SKM-1 (cell line): ENCODE measurements around the gene PLEKHO1.
"Not testable (repeated sequence)": the region's sequence is repeated elsewhere in the genome, so short reads cannot be mapped to it uniquely, and the experiment has no call there.

Experiments used
- DNase-seq: peaks from one replicate; lab custom pipeline; 2025; ENCODE audit not compliant: unreplicated experiment; lab: John Stamatoyannopoulos, UW

Gene PLEKHO1

GRCh38 chr1:150168960-150169601 lies 19.4 kb downstream of the PLEKHO1 start:
- DNase-seq = no peak

GRCh38 chr1:150171801-150172200 lies 22.1 kb downstream of the PLEKHO1 start:
- DNase-seq = no peak

GRCh38 chr1:150173141-150173585 lies 23.4 kb downstream of the PLEKHO1 start:
- no peak for DNase-seq

GRCh38 chr1:150176593-150176992 lies 26.9 kb downstream of the PLEKHO1 start:
- DNase-seq = no peak

- DNase-seq = peak; percentile 70
Observed at GRCh38 chr1:150178548-150178947, 28.8 kb downstream of the PLEKHO1 start.

GRCh38 chr1:150179867-150180266 lies 30.2 kb downstream of the PLEKHO1 start:
- DNase-seq = no peak

- no peak for DNase-seq
Observed at GRCh38 chr1:150180474-150180873, 30.8 kb downstream of the PLEKHO1 start.

GRCh38 chr1:150182247-150182646 lies 32.5 kb downstream of the PLEKHO1 start:
- DNase-seq = no peak

- DNase-seq = no peak
Observed at GRCh38 chr1:150183061-150183460, 33.3 kb downstream of the PLEKHO1 start.

- DNase-seq = no peak
Observed at GRCh38 chr1:150185481-150185880, 35.8 kb downstream of the PLEKHO1 start.

- DNase-seq = not testable (repeated sequence)
Observed at GRCh38 chr1:150186438-150186788, 36.7 kb downstream of the PLEKHO1 start.

GRCh38 chr1:150186789-150187559 lies 37.3 kb downstream of the PLEKHO1 start:
- DNase-seq = peak; percentile 80

GRCh38 chr1:150187560-150187931 lies 37.8 kb downstream of the PLEKHO1 start:
- DNase-seq = no peak

GRCh38 chr1:150192012-150192411 lies 42.3 kb downstream of the PLEKHO1 start:
- no peak for DNase-seq

GRCh38 chr1:150194381-150195031 lies 44.8 kb downstream of the PLEKHO1 start:
- no peak for DNase-seq

- DNase-seq = no peak
Observed at GRCh38 chr1:150196417-150196816, 46.7 kb downstream of the PLEKHO1 start.

- DNase-seq = no peak
Observed at GRCh38 chr1:150207281-150207971, 57.7 kb downstream of the PLEKHO1 start.

GRCh38 chr1:150208460-150208859 lies 58.7 kb downstream of the PLEKHO1 start:
- not testable (repeated sequence) for DNase-seq
